ENCODE measurements around the gene BCL2L2.

DNA sequence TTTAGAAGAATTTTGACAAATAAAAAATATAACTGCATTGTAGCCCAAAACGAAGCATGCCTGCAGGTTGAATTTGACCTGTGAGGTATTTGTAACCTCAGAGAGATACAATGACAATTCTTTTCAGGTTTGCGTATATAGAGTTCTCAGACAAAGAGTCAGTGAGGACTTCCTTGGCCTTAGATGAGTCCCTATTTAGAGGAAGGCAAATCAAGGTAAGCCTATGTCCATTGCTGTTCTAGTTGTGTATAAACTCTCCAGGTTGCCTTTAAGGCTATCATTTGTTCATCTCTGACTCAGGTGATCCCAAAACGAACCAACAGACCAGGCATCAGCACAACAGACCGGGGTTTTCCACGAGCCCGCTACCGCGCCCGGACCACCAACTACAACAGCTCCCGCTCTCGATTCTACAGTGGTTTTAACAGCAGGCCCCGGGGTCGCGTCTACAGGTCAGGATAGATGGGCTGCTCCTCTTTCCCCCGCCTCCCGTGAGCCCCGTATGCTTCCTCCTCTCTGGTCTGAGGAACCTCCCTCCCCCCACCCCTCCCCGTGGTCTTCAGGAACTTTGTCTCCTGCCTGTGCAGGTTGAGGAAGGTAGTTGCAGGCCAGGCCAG is 17.3 kb downstream of the BCL2L2 start:
- TF ChIP-seq NFE2L1 (CRISPR knock-in tag; IDR thresholded peaks at IDR 0.05), result no peak
- TF ChIP-seq ZNF423 (CRISPR knock-in tag; IDR thresholded peaks at IDR 0.05), result no peak
- TF ChIP-seq CREM (CRISPR knock-in tag; IDR thresholded peaks at IDR 0.05), result no peak
- TF ChIP-seq FOXJ3 (CRISPR knock-in tag; IDR thresholded peaks at IDR 0.05; ENCODE audit: borderline replicate concordance), result no peak
- TF ChIP-seq RELA (CRISPR knock-in tag; IDR thresholded peaks at IDR 0.05; ENCODE audit: borderline replicate concordance), result no peak
- TF ChIP-seq, protein P1, sequence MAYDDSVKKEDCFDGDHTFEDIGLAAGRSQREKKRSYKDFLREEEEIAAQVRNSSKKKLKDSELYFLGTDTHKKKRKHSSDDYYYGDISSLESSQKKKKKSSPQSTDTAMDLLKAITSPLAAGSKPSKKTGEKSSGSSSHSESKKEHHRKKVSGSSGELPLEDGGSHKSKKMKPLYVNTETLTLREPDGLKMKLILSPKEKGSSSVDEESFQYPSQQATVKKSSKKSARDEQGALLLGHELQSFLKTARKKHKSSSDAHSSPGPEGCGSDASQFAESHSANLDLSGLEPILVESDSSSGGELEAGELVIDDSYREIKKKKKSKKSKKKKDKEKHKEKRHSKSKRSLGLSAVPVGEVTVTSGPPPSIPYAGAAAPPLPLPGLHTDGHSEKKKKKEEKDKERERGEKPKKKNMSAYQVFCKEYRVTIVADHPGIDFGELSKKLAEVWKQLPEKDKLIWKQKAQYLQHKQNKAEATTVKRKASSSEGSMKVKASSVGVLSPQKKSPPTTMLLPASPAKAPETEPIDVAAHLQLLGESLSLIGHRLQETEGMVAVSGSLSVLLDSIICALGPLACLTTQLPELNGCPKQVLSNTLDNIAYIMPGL (CRISPR knock-in tag; IDR thresholded peaks at IDR 0.05), result no peak
- TF ChIP-seq, protein P2, sequence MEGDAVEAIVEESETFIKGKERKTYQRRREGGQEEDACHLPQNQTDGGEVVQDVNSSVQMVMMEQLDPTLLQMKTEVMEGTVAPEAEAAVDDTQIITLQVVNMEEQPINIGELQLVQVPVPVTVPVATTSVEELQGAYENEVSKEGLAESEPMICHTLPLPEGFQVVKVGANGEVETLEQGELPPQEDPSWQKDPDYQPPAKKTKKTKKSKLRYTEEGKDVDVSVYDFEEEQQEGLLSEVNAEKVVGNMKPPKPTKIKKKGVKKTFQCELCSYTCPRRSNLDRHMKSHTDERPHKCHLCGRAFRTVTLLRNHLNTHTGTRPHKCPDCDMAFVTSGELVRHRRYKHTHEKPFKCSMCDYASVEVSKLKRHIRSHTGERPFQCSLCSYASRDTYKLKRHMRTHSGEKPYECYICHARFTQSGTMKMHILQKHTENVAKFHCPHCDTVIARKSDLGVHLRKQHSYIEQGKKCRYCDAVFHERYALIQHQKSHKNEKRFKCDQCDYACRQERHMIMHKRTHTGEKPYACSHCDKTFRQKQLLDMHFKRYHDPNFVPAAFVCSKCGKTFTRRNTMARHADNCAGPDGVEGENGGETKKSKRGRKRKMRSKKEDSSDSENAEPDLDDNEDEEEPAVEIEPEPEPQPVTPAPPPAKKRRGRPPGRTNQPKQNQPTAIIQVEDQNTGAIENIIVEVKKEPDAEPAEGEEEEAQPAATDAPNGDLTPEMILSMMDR (IDR thresholded peaks at IDR 0.05), result no peak
- no peak for TF ChIP-seq SP1 (CRISPR knock-in tag; conservative IDR thresholded peaks at IDR 0.05)
- TF ChIP-seq, protein P3, sequence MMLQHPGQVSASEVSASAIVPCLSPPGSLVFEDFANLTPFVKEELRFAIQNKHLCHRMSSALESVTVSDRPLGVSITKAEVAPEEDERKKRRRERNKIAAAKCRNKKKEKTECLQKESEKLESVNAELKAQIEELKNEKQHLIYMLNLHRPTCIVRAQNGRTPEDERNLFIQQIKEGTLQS (CRISPR knock-in tag; conservative IDR thresholded peaks at IDR 0.05), result no peak

All from WTC11 (cell line).